Coronary artery (tissue), 2 donors: ENCODE results near the gene GRIK2.

Experiments used
- DNase-seq: peaks from one replicate; pipeline ENCODE4 v3.0.0-alpha.2; 2017; ENCODE audit warnings: low spot score
- H3K27ac ChIP-seq, 2 donors: fragments of 200-600 bp; sonication (generic); one replicate each; pipeline ENCODE4 v1.5.1; 2016 to 2019
- H3K4me3 ChIP-seq: fragments of 200-600 bp; sonication (generic); 2 replicates; pipeline ENCODE4 v1.5.1; 2016; ENCODE audit warnings: mild to moderate bottlenecking, moderate library complexity
- CTCF ChIP-seq: fragments of 200-600 bp; sonication (generic); IDR thresholded peaks from one replicate; pipeline ENCODE4 v1.5.1; 2019; ENCODE audit warnings: antibody characterized with exemption

GRIK2 gene

DNA sequence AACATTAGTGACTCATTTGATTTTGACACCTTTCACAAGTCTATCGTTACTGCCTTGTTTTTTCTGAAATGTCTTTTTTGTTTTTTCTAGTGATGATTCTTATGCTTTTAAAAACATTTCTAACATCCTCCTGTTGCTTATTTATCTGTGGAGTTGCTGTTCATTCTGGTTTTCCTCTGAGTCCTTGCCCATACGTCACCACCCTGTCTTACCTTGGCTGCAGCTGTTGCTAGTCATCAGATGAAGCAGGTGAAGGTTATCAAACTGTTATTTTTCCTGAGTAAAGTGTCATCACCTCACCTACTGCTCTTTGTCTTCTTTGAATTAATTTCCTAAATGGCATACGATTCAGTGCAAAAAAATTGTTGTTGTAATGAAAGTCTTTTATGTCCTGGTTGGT, 376.6 kb downstream of the GRIK2 start:
- DNase-seq: no peak
- Histone ChIP-seq H3K27ac (no peak overlapping the region), H3K4me3 (no peak overlapping the region)
- no peak for TF ChIP-seq CTCF

- Histone ChIP-seq H3K27ac (no peak overlapping the region), H3K4me3 (no peak overlapping the region)
- TF ChIP-seq CTCF: no peak
- DNase-seq: no peak
Observed at GRCh38 chr6:101776919-101777350, 383.4 kb downstream of the GRIK2 start.

DNA sequence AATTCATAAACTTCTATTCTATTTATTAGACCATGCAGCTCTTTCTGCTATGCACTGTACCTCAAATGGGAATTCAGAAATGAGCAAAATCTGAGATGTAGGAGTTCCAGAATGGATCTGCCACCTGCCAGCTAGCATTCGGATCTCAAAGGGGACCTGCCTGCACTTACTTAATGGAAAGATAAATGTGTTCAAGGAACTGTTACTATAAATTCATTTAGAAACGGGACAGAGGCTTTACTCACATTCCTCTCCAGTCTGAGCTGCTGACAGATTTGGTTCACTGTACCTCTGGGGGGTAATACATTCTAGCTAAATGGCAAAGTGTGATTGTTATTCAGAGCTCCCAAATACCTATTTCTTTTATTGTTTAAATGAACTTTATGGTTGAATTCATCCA, 384.1 kb downstream of the GRIK2 start:
- DNase-seq: no peak
- Histone ChIP-seq H3K27ac (no peak overlapping the region), H3K4me3 (no peak overlapping the region)
- TF ChIP-seq CTCF: no peak

- no peak for TF ChIP-seq CTCF
Observed at GRCh38 chr6:101779051-101779844, 385.7 kb downstream of the GRIK2 start.

GRCh38 chr6:101783287-101783686, 389.8 kb downstream of the GRIK2 start:
- no peak for TF ChIP-seq CTCF
- H3K27ac ChIP-seq: no peak overlapping the region
- no peak for DNase-seq
- H3K4me3 ChIP-seq: no peak overlapping the region

More at GRCh38 chr6:101779051-101779844, 385.7 kb downstream of the GRIK2 start:
- Histone ChIP-seq H3K4me3 (no peak overlapping the region), H3K27ac (no peak overlapping the region)
- no peak for DNase-seq

GRCh38 chr6:101784094-101784493, 390.6 kb downstream of the GRIK2 start:
- H3K27ac ChIP-seq: no peak overlapping the region
- no peak for TF ChIP-seq CTCF
- no peak overlapping the region for H3K4me3 ChIP-seq
- DNase-seq: no peak

DNA sequence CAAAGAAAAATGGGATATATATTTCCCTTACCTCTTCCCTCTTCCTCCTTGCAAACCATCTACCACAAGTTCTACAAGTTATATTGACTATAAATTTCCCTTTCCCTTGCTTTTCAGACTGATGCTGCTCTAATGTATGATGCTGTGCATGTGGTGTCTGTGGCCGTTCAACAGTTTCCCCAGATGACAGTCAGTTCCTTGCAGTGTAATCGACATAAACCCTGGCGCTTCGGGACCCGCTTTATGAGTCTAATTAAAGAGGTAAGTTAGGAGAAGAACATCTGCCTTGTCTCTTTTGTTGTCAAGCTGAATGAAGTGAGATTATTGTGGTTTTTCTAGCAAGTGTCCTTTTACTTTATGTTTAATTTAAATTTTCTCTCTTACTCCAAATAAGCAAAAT, 406.0 kb downstream of the GRIK2 start:
- no peak for DNase-seq
- no peak for TF ChIP-seq CTCF
- H3K4me3 ChIP-seq: no peak overlapping the region
- no peak overlapping the region for H3K27ac ChIP-seq
